Measurements from ENCODE around the gene FAM118A.

The FAM118A gene

GRCh38 chr22:45376703-45377102, 67.0 kb downstream of the FAM118A start:
- DNase-seq (ENCODE audit: low read depth): no peak

GRCh38 chr22:45381348-45381747, 71.6 kb downstream of the FAM118A start:
- DNase-seq (ENCODE audit: low read depth): no peak

- DNase-seq (ENCODE audit: low read depth): no peak
Measured at GRCh38 chr22:45389546-45389945, 79.8 kb downstream of the FAM118A start.

All from non-pigmented ciliary epithelial cell (primary cell).